ENCODE measurements around the gene FYCO1. TPM values are rescaled to one million over a fixed set of nuclear protein-coding genes. Genes with fewer than 3 reads are reported as not detected.
A peak's percentile ranks its signal among the peaks of the same experiment; 100 is the strongest.

Gene FYCO1
- total and polyA plus RNA-seq, 2 of the 8 experiments (the other 6 are each of a cell fraction or from before 2014, with no cell fraction given), result 4.8 to 10.8 TPM

GRCh38 chr3:45994419-45995235, 997 bp downstream of the FYCO1 start:
- peak in 1 of 2 experiments; percentile 47 for DNase-seq (ENCODE audit: low read depth in 1 of 2, low spot score in 2 of 2)
- no peak overlapping the region for H2BK120ac ChIP-seq (replicated peaks; ENCODE audit: low read depth, low read length)
- no peaks in the 10 kb centered on the region for H4K20me1 ChIP-seq (replicated peaks in 1 of 2; ENCODE audit: control insufficient read depth in 1 of 2, insufficient read depth in 2 of 2, low read length in 2 of 2)
- no peak overlapping the region for H2BK20ac ChIP-seq (ENCODE audit: low read length)
- no peak for FAIRE-seq
- 0 out of 2 replicates have a peak overlapping the region, but pooled peaks have one; percentile 12 for H3K27ac ChIP-seq (ENCODE audit: low read depth, low read length)
- peaks cover 0 to 7% (median 4%) of the 10 kb centered on the region in 4 experiments; a peak in 2 of 7 replicates for H3K27me3 ChIP-seq (replicated peaks in 1 of 4; ENCODE audit: control insufficient read depth in 3 of 4, extremely low read depth in 1 of 4, insufficient read depth in 3 of 4, low read length in 3 of 4)
- no peak overlapping the region for H2BK5ac ChIP-seq (ENCODE audit: low read depth, low read length)
- H3K4ac ChIP-seq (replicated peaks; ENCODE audit: insufficient read length, low read depth, low read length), result no peak overlapping the region
- WGBS, 2 experiments (ENCODE audit: extremely low coverage in 1 of 2, insufficient coverage in 1 of 2, insufficient read length in 1 of 2, insufficient replicate concordance in 2 of 2, low coverage in 1 of 2, low lambda C conversion rate in 2 of 2, missing lambda C conversion rate in 1 of 2), result 25% methylated on average over 12 of the region's 16 CpGs; no CpG with 5 or more reads in 1 of the 2 experiments
- H3K79me1 ChIP-seq (ENCODE audit: low read depth, low read length), result peaks cover 8% of the 10 kb centered on the region; the same call in 1 of the 2 replicates
- H3K18ac ChIP-seq (ENCODE audit: extremely low read depth, low read length), result peak overlapping the region; percentile 51
- H3K56ac ChIP-seq (replicated peaks; ENCODE audit: insufficient read length, low read depth, low read length), result no peak overlapping the region
- H3K23me2 ChIP-seq (ENCODE audit: low read depth, low read length), result peaks cover 2% of the 10 kb centered on the region; the same call in 1 of the 2 replicates
- no peak overlapping the region for H4K5ac ChIP-seq (ENCODE audit: insufficient read length, low read depth, low read length)
- no peak overlapping the region for H3K23ac ChIP-seq (ENCODE audit: insufficient read length)
- H2AFZ ChIP-seq (ENCODE audit: low read length), result peak overlapping the region; percentile 63; the same call in 1 of the 2 replicates
- no peak overlapping the region for H2AK5ac ChIP-seq (ENCODE audit: low read depth, low read length)
- TF ChIP-seq MAFK (IDR thresholded peaks at IDR 0.05; ENCODE audit: low read depth, low read length) (no peak), NRF1 (IDR thresholded peaks at IDR 0.05; ENCODE audit: low read depth, low read length) (0 out of 2 replicates have a peak, but pooled peaks have one; percentile 31), EZH2 (IDR thresholded peaks at IDR 0.05; ENCODE audit: low read depth, low read length, severe bottlenecking) (no peak)
- no peak overlapping the region for H4K91ac ChIP-seq (replicated peaks; ENCODE audit: insufficient read length, low read length)
- H4K8ac ChIP-seq (ENCODE audit: extremely low read depth, insufficient read depth, low read length), result peak overlapping the region; percentile 35
- peaks cover 5 to 15% (median 12%) of the 10 kb centered on the region in 4 experiments for H3K4me1 ChIP-seq (replicated peaks in 1 of 4; ENCODE audit: control insufficient read depth in 3 of 4, insufficient read depth in 4 of 4, low read length in 3 of 4)
- H3K9me3 ChIP-seq (ENCODE audit: insufficient read depth in 2 of 2, low read depth in 1 of 2, low read length in 1 of 2), result no peaks in the 10 kb centered on the region
- peak overlapping the region; percentile 78 to 79 for H3K4me2 ChIP-seq (ENCODE audit: insufficient read depth in 1 of 2, low read depth in 2 of 2, low read length in 2 of 2)
- H3K4me3 ChIP-seq (ENCODE audit: extremely low read depth in 1 of 4, insufficient read depth in 2 of 4, low read depth in 3 of 4, low read length in 4 of 4), result peak overlapping the region; percentile 75 to 98 (median 84)
- H3K14ac ChIP-seq (ENCODE audit: insufficient read length), result no peak overlapping the region
- POLR2A ChIA-PET (ENCODE audit: partially characterized antibody), result interaction anchor here (0.6 to 1.4 kb wide), 4 partner anchors 8 to 553 kb away, joined by 3 to 4 read pairs (median 3); no protein-coding TSS in a partner anchor
- no peak overlapping the region for H2BK15ac ChIP-seq (ENCODE audit: low read length)
- peak overlapping the region; percentile 43; the same call in 1 of the 2 replicates for H2BK12ac ChIP-seq (ENCODE audit: low read depth, low read length)
- H3K9ac ChIP-seq (replicated peaks in 1 of 4; ENCODE audit: extremely low read depth in 1 of 4, low read depth in 3 of 4, low read length in 3 of 4), result peak overlapping the region in 3 of 4 experiments; percentile 69 to 75 (median 71); a peak in 6 of 7 replicates
- CTCF ChIA-PET (ENCODE audit: partially characterized antibody), result interaction anchor here (0.6 kb wide), 1 partner anchor 229 kb away, joined by 3 read pairs; no protein-coding TSS in a partner anchor
- no peaks in the 10 kb centered on the region for H3K36me3 ChIP-seq (ENCODE audit: control insufficient read depth in 2 of 4, insufficient read depth in 4 of 4, low read length in 3 of 4)
- H3K79me2 ChIP-seq (ENCODE audit: control insufficient read depth in 1 of 2, insufficient read depth in 2 of 2, low read length in 2 of 2), result peaks cover 0 to 37% of the 10 kb centered on the region in 2 experiments; a peak in 2 of 4 replicates
